Astrocyte (in vitro differentiated cells and primary cell): ENCODE results near the gene LPO.

Experiments used
- CTCF ChIP-seq: IDR thresholded peaks from 2 replicates; pipeline ENCODE4 v1.5.1; 2011; ENCODE audit warnings: low read depth, mild to moderate bottlenecking, inconsistent platforms, low read length, moderate library complexity; ENCODE audit not compliant: insufficient read depth
- EZH2 ChIP-seq: IDR thresholded peaks from 2 replicates; pipeline ENCODE4 v1.6.1; 2012; ENCODE audit warnings: mild to moderate bottlenecking, low read length, inconsistent platforms; ENCODE audit not compliant: insufficient read depth

GRCh38 chr17:58267347-58268324, 29.3 kb downstream of the LPO start:
- no peak for TF ChIP-seq CTCF
- TF ChIP-seq EZH2: no peak
